Osteocyte (in vitro differentiated cells): ENCODE results near the gene ARL5A. TPM values are rescaled to one million over a fixed set of nuclear protein-coding genes. Genes with fewer than 3 reads are reported as not detected.

Experiments used
- DNase-seq: peaks from one replicate; pipeline ENCODE4 v3.0.0; 2021; ENCODE audit warnings: mixed read lengths; ENCODE audit not compliant: unreplicated experiment; ENCODE audit errors: extremely low spot score
- H3K27ac Mint-ChIP-seq: one replicate; pipeline ENCODE4 v1.8.0; 2021; ENCODE audit warnings: mild to moderate bottlenecking, mixed read lengths; ENCODE audit not compliant: unreplicated experiment
- H3K27me3 Mint-ChIP-seq: one replicate; pipeline ENCODE4 v1.8.0; 2021; ENCODE audit warnings: mixed read lengths; ENCODE audit not compliant: unreplicated experiment
- H3K36me3 Mint-ChIP-seq: one replicate; pipeline ENCODE4 v1.8.0; 2021; ENCODE audit warnings: mixed read lengths; ENCODE audit not compliant: unreplicated experiment
- H3K4me1 Mint-ChIP-seq: one replicate; pipeline ENCODE4 v1.8.0; 2021; ENCODE audit warnings: mixed read lengths; ENCODE audit not compliant: unreplicated experiment
- H3K4me3 Mint-ChIP-seq: one replicate; pipeline ENCODE4 v1.8.0; 2021; ENCODE audit warnings: mild to moderate bottlenecking, moderate library complexity, mixed read lengths; ENCODE audit not compliant: unreplicated experiment
- H3K9me3 Mint-ChIP-seq: one replicate; pipeline ENCODE4 v1.8.0; 2021; ENCODE audit warnings: mixed read lengths; ENCODE audit not compliant: unreplicated experiment
- CTCF ChIP-seq: fragments of 200-600 bp; sonication (generic); IDR thresholded peaks from 2 replicates; pipeline ENCODE4 v1.5.0; 2021; ENCODE audit warnings: antibody characterized with exemption, mild to moderate bottlenecking, moderate library complexity
- total RNA-seq: library from RNA; stranded (reverse); gene quantifications from 2 replicates; pipeline ENCODE4 v1.2.1, GENCODE V29; 2021

ARL5A gene
- total RNA-seq, 1 donor from 2014 or later = 41.6 TPM

GRCh38 chr2:151827564-151828142 is 568 bp downstream of the ARL5A start:
- Mint-ChIP-seq H3K4me1 (peaks cover 38% of the 10 kb centered on the region), H3K27ac (peak overlapping the region; percentile 78), H3K4me3 (peak overlapping the region; percentile 92), H3K9me3 (no peaks in the 10 kb centered on the region), H3K27me3 (no peaks in the 10 kb centered on the region), H3K36me3 (no peaks in the 10 kb centered on the region)
- TF ChIP-seq CTCF = no peak
- no peak for DNase-seq

- DNase-seq = no peak
- H3K36me3 Mint-ChIP-seq = no peaks in the 10 kb centered on the region
- no peak for TF ChIP-seq CTCF
- H3K27ac Mint-ChIP-seq = no peak overlapping the region
- H3K27me3 Mint-ChIP-seq = no peaks in the 10 kb centered on the region
- peak overlapping the region; percentile 92 for H3K4me3 Mint-ChIP-seq
- H3K9me3 Mint-ChIP-seq = no peaks in the 10 kb centered on the region
- H3K4me1 Mint-ChIP-seq = peaks cover 38% of the 10 kb centered on the region
Observed at GRCh38 chr2:151826737-151827157, 1.5 kb downstream of the ARL5A start.

- Mint-ChIP-seq H3K4me3 (no peak overlapping the region), H3K4me1 (peaks cover 41% of the 10 kb centered on the region), H3K9me3 (no peaks in the 10 kb centered on the region), H3K27ac (no peak overlapping the region), H3K36me3 (no peaks in the 10 kb centered on the region), H3K27me3 (no peaks in the 10 kb centered on the region)
- no peak for TF ChIP-seq CTCF
- no peak for DNase-seq
Observed at GRCh38 chr2:151824886-151825285, 3.3 kb downstream of the ARL5A start.

GRCh38 chr2:151823651-151824050 is 4.6 kb downstream of the ARL5A start:
- TF ChIP-seq CTCF = no peak
- Mint-ChIP-seq H3K36me3 (no peaks in the 10 kb centered on the region), H3K4me3 (no peak overlapping the region), H3K9me3 (no peaks in the 10 kb centered on the region), H3K4me1 (peaks cover 38% of the 10 kb centered on the region), H3K27ac (no peak overlapping the region), H3K27me3 (no peaks in the 10 kb centered on the region)
- DNase-seq = no peak

- Mint-ChIP-seq H3K27ac (no peak overlapping the region), H3K4me3 (no peak overlapping the region), H3K4me1 (peaks cover 16% of the 10 kb centered on the region), H3K27me3 (no peaks in the 10 kb centered on the region), H3K9me3 (no peaks in the 10 kb centered on the region), H3K36me3 (no peaks in the 10 kb centered on the region)
- TF ChIP-seq CTCF = no peak
- no peak for DNase-seq
Observed at GRCh38 chr2:151819920-151820319, 8.3 kb downstream of the ARL5A start.
